Measurements from ENCODE around the gene DIPK2A. TPM values are rescaled to one million over a fixed set of nuclear protein-coding genes. Genes with fewer than 3 reads are reported as not detected.

Gene DIPK2A
- total RNA-seq, 1 experiment from 2014 or later: 11.0 TPM

- Histone ChIP-seq H3K4me1 (ENCODE audit: control insufficient read depth in 1 of 2, insufficient read depth in 2 of 2, low read length in 2 of 2) (no peaks in the 10 kb centered on the region), H4K20me1 (ENCODE audit: insufficient read depth) (no peaks in the 10 kb centered on the region), H3K4me3 (replicated peaks in 1 of 2; ENCODE audit: low read depth in 1 of 2, low read length in 2 of 2) (no peak overlapping the region), H3K9me3 (ENCODE audit: control insufficient read depth in 1 of 2, insufficient read depth in 1 of 2, low read depth in 1 of 2, low read length in 2 of 2) (no peaks in the 10 kb centered on the region), H3K4me2 (ENCODE audit: low read length) (no peak overlapping the region), H3K9me2 (ENCODE audit: insufficient read depth) (no peaks in the 10 kb centered on the region), H3K79me2 (ENCODE audit: insufficient read depth, low read length) (no peaks in the 10 kb centered on the region), H3K36me3 (ENCODE audit: control insufficient read depth in 1 of 2, insufficient read depth in 2 of 2, low read length in 2 of 2) (no peaks in the 10 kb centered on the region), H3K27ac (ENCODE audit: low read depth, low read length) (no peak overlapping the region), H2AFZ (ENCODE audit: low read depth, low read length, poor library complexity, severe bottlenecking) (no peak overlapping the region), H3K27me3 (ENCODE audit: insufficient read depth, low read length) (no peaks in the 10 kb centered on the region), H3K9ac (ENCODE audit: low read length) (no peak overlapping the region)
- DNase-seq (ENCODE audit: low read depth, low spot score) (no peak), ATAC-seq (no peak)
- CTCF ChIA-PET: no interaction called here
- RAD21 ChIA-PET (ENCODE audit: low non-redundant PET in 1 of 2, low total read pairs in 2 of 2, uncharacterized antibody in 2 of 2, unreplicated experiment in 2 of 2): no interaction called here
- TF ChIP-seq ZNF274 (IDR thresholded peaks at IDR 0.05; ENCODE audit: low read depth, low read length) (no peak), JUND (IDR thresholded peaks at IDR 0.05) (no peak), SRF (IDR thresholded peaks at IDR 0.05; ENCODE audit: low read depth) (no peak), POLR2AphosphoS5 (IDR thresholded peaks at IDR 0.05; ENCODE audit: low read depth, low read length) (no peak), CTCF (IDR thresholded peaks at IDR 0.05 in 2 of 3, conservative IDR thresholded peaks at IDR 0.05 in 1 of 3; ENCODE audit: borderline replicate concordance in 1 of 3, insufficient read depth in 1 of 3, low read depth in 2 of 3, low read length in 2 of 3) (no peak), ELF1 (IDR thresholded peaks at IDR 0.05; ENCODE audit: borderline replicate concordance, low read depth) (no peak), EGR1 (IDR thresholded peaks at IDR 0.05; ENCODE audit: low read depth) (no peak), ZBTB33 (IDR thresholded peaks at IDR 0.05; ENCODE audit: extremely low read depth, insufficient replicate concordance, low read length) (no peak), POLR2A (IDR thresholded peaks at IDR 0.05; ENCODE audit: borderline replicate concordance, extremely low read depth, insufficient read depth, insufficient read length) (no peak), SIN3A (IDR thresholded peaks at IDR 0.05; ENCODE audit: low read depth) (no peak)
- POLR2A ChIA-PET: no interaction called here
- intact Hi-C loops (cut with micrococcal nuclease): no loop called here
- BruUV-seq (replicated peaks): no TSS peak
Observed at GRCh38 chr3:143998266-143998665, 26.6 kb downstream of the DIPK2A start.

Measured in HCT116 (cell line).